HEK293T (cell line): Measurements from ENCODE around the gene L1CAM.
A peak's percentile ranks its signal among the peaks of the same experiment; 100 is the strongest.

Experiments used
- CTCF ChIA-PET: fragments of 350-600 bp; formaldehyde crosslinking; extraction: SDS; loops from one replicate; lab custom pipeline; 2021; ENCODE audit warnings: antibody characterized with exemption, inconsistent platforms; lab: Yijun Ruan, JAX
- POLR2A ChIA-PET: fragments of 350-600 bp; formaldehyde crosslinking; extraction: SDS; loops from one replicate; lab custom pipeline; 2020; ENCODE audit warnings: antibody characterized with exemption, inconsistent platforms; lab: Yijun Ruan, JAX
- DNase-seq: peaks from one replicate; pipeline ENCODE4 v3.0.0; 2012; ENCODE audit warnings: mixed read lengths; ENCODE audit errors: extremely low spot score
- ARNT ChIP-seq: fragments of 450-650 bp; IDR thresholded peaks from 2 replicates; pipeline ENCODE4 v1.6.1; 2017; ENCODE audit warnings: mild to moderate bottlenecking
- BHLHE40 ChIP-seq: fragments of 450-650 bp; IDR thresholded peaks from 2 replicates; pipeline ENCODE4 v1.6.1; 2016; ENCODE audit warnings: mild to moderate bottlenecking, moderate library complexity, borderline replicate concordance
- CTBP1 ChIP-seq: fragments of 450-650 bp; IDR thresholded peaks from 2 replicates; pipeline ENCODE4 v1.6.1; 2016; ENCODE audit warnings: borderline replicate concordance
- ELF4 ChIP-seq: fragments of 450-650 bp; IDR thresholded peaks from 2 replicates; pipeline ENCODE4 v1.6.1; 2017; ENCODE audit warnings: antibody characterized with exemption
- FOXA1 ChIP-seq: fragments of 450-650 bp; IDR thresholded peaks from 2 replicates; pipeline ENCODE4 v1.6.1; 2016; ENCODE audit warnings: mild to moderate bottlenecking
- FOXK2 ChIP-seq: fragments of 450-650 bp; IDR thresholded peaks from 2 replicates; pipeline ENCODE4 v1.6.1; 2016; ENCODE audit warnings: mild to moderate bottlenecking
- FOXM1 ChIP-seq: fragments of 450-650 bp; IDR thresholded peaks from 2 replicates; pipeline ENCODE4 v1.6.1; 2017; ENCODE audit warnings: mild to moderate bottlenecking, borderline replicate concordance
- HDGF ChIP-seq: fragments of 450-650 bp; IDR thresholded peaks from 2 replicates; pipeline ENCODE4 v1.6.1; 2017; ENCODE audit warnings: antibody characterized with exemption, borderline replicate concordance
- L3MBTL2 ChIP-seq: fragments of 450-650 bp; conservative IDR thresholded peaks from 2 replicates; pipeline ENCODE4 v1.6.1; 2016; ENCODE audit warnings: mild to moderate bottlenecking
- LEF1 ChIP-seq: fragments of 450-650 bp; IDR thresholded peaks from 2 replicates; pipeline ENCODE4 v1.6.1; 2017; ENCODE audit warnings: mild to moderate bottlenecking, borderline replicate concordance
- NFRKB ChIP-seq: fragments of 450-650 bp; IDR thresholded peaks from 2 replicates; pipeline ENCODE4 v1.6.1; 2016; ENCODE audit warnings: mild to moderate bottlenecking, moderate library complexity
- PKNOX1 ChIP-seq: fragments of 450-650 bp; IDR thresholded peaks from 2 replicates; pipeline ENCODE4 v1.6.1; 2016
- SP1 ChIP-seq: fragments of 450-650 bp; IDR thresholded peaks from 2 replicates; pipeline ENCODE4 v1.6.1; 2017
- SUZ12 ChIP-seq: fragments of 450-650 bp; IDR thresholded peaks from 2 replicates; pipeline ENCODE4 v1.6.1; 2016; ENCODE audit warnings: mild to moderate bottlenecking
- TARDBP ChIP-seq: fragments of 450-650 bp; IDR thresholded peaks from 2 replicates; pipeline ENCODE4 v1.6.1; 2016
- ZNF384 ChIP-seq: fragments of 450-650 bp; IDR thresholded peaks from 2 replicates; pipeline ENCODE4 v1.6.1; 2016

The L1CAM gene

GRCh38 chrX:153875391-153876111 is 10.4 kb downstream of the L1CAM start:
- peak; percentile 86 for DNase-seq
- TF ChIP-seq ELF4 (no peak), SUZ12 (no peak), PKNOX1 (no peak), CTBP1 (no peak), FOXA1 (no peak), NFRKB (no peak), SP1 (no peak)
- CTCF ChIA-PET, result no interaction called here
- POLR2A ChIA-PET, result no interaction called here

- CTCF ChIA-PET, result no interaction called here
- no peak for TF ChIP-seq TARDBP
- TF ChIP-seq PKNOX1, result no peak
- TF ChIP-seq BHLHE40, result no peak
- TF ChIP-seq NFRKB, result no peak
- TF ChIP-seq FOXM1, result no peak
- TF ChIP-seq SUZ12, result no peak
- no peak for TF ChIP-seq LEF1
- no peak for TF ChIP-seq FOXA1
- no peak for TF ChIP-seq HDGF
- POLR2A ChIA-PET, result interaction anchor here (0.6 kb wide), 1 partner anchor 54 kb away, joined by 3 read pairs; no protein-coding TSS in a partner anchor
- no peak for DNase-seq
Measured at GRCh38 chrX:153874366-153875125, 11.4 kb downstream of the L1CAM start.

- DNase-seq, result no peak
- TF ChIP-seq FOXA1, result no peak
- TF ChIP-seq TARDBP, result no peak
- no peak for TF ChIP-seq SP1
- TF ChIP-seq HDGF, result no peak
- no peak for TF ChIP-seq L3MBTL2
- no peak for TF ChIP-seq NFRKB
- no peak for TF ChIP-seq ZNF384
- TF ChIP-seq BHLHE40, result no peak
- TF ChIP-seq ELF4, result no peak
- TF ChIP-seq CTBP1, result no peak
- TF ChIP-seq FOXK2, result no peak
- TF ChIP-seq SUZ12, result no peak
- no peak for TF ChIP-seq ARNT
- no peak for TF ChIP-seq PKNOX1
- no peak for TF ChIP-seq LEF1
- no peak for TF ChIP-seq FOXM1
- ChIA-PET POLR2A (interaction anchor here (0.6 kb wide), 1 partner anchor 54 kb away, joined by 3 read pairs; no protein-coding TSS in a partner anchor), CTCF (interaction anchor here (0.8 kb wide), 1 partner anchor 49 kb away, joined by 3 read pairs; no protein-coding TSS in a partner anchor)
Measured at GRCh38 chrX:153874085-153874365, 11.9 kb downstream of the L1CAM start.

GRCh38 chrX:153873282-153874084 is 12.5 kb downstream of the L1CAM start:
- no peak for DNase-seq
- TF ChIP-seq ELF4 (no peak), FOXM1 (no peak), NFRKB (no peak), L3MBTL2 (no peak), FOXK2 (no peak), TARDBP (no peak)
- ChIA-PET POLR2A (interaction anchor here (0.6 kb wide), 1 partner anchor 55 kb away, joined by 3 read pairs; no protein-coding TSS in a partner anchor), CTCF (interaction anchor here (0.8 kb wide), 1 partner anchor 49 kb away, joined by 3 read pairs; no protein-coding TSS in a partner anchor)

GRCh38 chrX:153871946-153872878 is 13.8 kb downstream of the L1CAM start:
- ChIA-PET CTCF (interaction anchor here (0.6 kb wide), 1 partner anchor 216 kb away, joined by 3 read pairs; no protein-coding TSS in a partner anchor), POLR2A (no interaction called here)
- DNase-seq, result no peak
- no peak for TF ChIP-seq ZNF384
- no peak for TF ChIP-seq FOXM1
- no peak for TF ChIP-seq FOXA1
- no peak for TF ChIP-seq FOXK2
- TF ChIP-seq HDGF, result no peak
- no peak for TF ChIP-seq CTBP1
- no peak for TF ChIP-seq SUZ12
- no peak for TF ChIP-seq PKNOX1
- TF ChIP-seq ARNT, result no peak
- no peak for TF ChIP-seq NFRKB
- no peak for TF ChIP-seq LEF1
- no peak for TF ChIP-seq L3MBTL2
- no peak for TF ChIP-seq SP1
